ENCODE measurements around the gene TIE1.

TIE1 gene

GRCh38 chr1:43293176-43293575 is 7.6 kb upstream of the TIE1 start:
- no peak for ATAC-seq
- TF ChIP-seq RARB (CRISPR knock-in tag; IDR thresholded peaks at IDR 0.05) (no peak), CSDC2 (CRISPR knock-in tag; IDR thresholded peaks at IDR 0.05) (no peak), TCF4 (CRISPR knock-in tag; IDR thresholded peaks at IDR 0.05; ENCODE audit: borderline replicate concordance) (no peak), PATZ1 (CRISPR knock-in tag; IDR thresholded peaks at IDR 0.05; ENCODE audit: borderline replicate concordance) (no peak), ZNF565 (CRISPR knock-in tag; conservative IDR thresholded peaks at IDR 0.05; ENCODE audit: low read depth) (no peak), ZFP30 (CRISPR knock-in tag; IDR thresholded peaks at IDR 0.05) (no peak), POU6F1 (CRISPR knock-in tag; IDR thresholded peaks at IDR 0.05; ENCODE audit: borderline replicate concordance, low read depth) (no peak), GLIS3 (CRISPR knock-in tag; IDR thresholded peaks at IDR 0.05) (no peak), ISL1 (CRISPR knock-in tag; IDR thresholded peaks at IDR 0.05) (no peak), TSHZ2 (CRISPR knock-in tag; IDR thresholded peaks at IDR 0.05) (no peak)

GRCh38 chr1:43293896-43294760 is 6.7 kb upstream of the TIE1 start:
- no peak for TF ChIP-seq ZC3H10 (CRISPR knock-in tag; IDR thresholded peaks at IDR 0.05)
- TF ChIP-seq TCF4 (CRISPR knock-in tag; IDR thresholded peaks at IDR 0.05; ENCODE audit: borderline replicate concordance): no peak
- TF ChIP-seq TSHZ2 (CRISPR knock-in tag; IDR thresholded peaks at IDR 0.05): no peak
- no peak for TF ChIP-seq GLIS3 (CRISPR knock-in tag; IDR thresholded peaks at IDR 0.05)
- no peak for TF ChIP-seq ESRRG (CRISPR knock-in tag; IDR thresholded peaks at IDR 0.05)
- no peak for TF ChIP-seq ISL1 (CRISPR knock-in tag; IDR thresholded peaks at IDR 0.05)
- peak; percentile 46; the same call in 2 of the 3 replicates for ATAC-seq

- ATAC-seq: no peak
- TF ChIP-seq TOX (CRISPR knock-in tag; IDR thresholded peaks at IDR 0.05; ENCODE audit: borderline replicate concordance): no peak
- TF ChIP-seq PATZ1 (CRISPR knock-in tag; IDR thresholded peaks at IDR 0.05; ENCODE audit: borderline replicate concordance): no peak
Observed at GRCh38 chr1:43294761-43295160, 6.0 kb upstream of the TIE1 start.

- no peak for ATAC-seq
- no peak for TF ChIP-seq CSDC2 (CRISPR knock-in tag; IDR thresholded peaks at IDR 0.05)
- no peak for TF ChIP-seq OSR1 (CRISPR knock-in tag; IDR thresholded peaks at IDR 0.05)
- no peak for TF ChIP-seq TOX (CRISPR knock-in tag; IDR thresholded peaks at IDR 0.05; ENCODE audit: borderline replicate concordance)
- no peak for TF ChIP-seq ZC3H10 (CRISPR knock-in tag; IDR thresholded peaks at IDR 0.05)
- TF ChIP-seq ZNF8 (CRISPR knock-in tag; IDR thresholded peaks at IDR 0.05): no peak
- TF ChIP-seq ZFP3 (CRISPR knock-in tag; IDR thresholded peaks at IDR 0.05): no peak
- no peak for TF ChIP-seq ARNTL (CRISPR knock-in tag; IDR thresholded peaks at IDR 0.05; ENCODE audit: borderline replicate concordance, low read depth)
- TF ChIP-seq CSRNP3 (CRISPR knock-in tag; IDR thresholded peaks at IDR 0.05): no peak
- TF ChIP-seq RARB (CRISPR knock-in tag; IDR thresholded peaks at IDR 0.05): no peak
- no peak for TF ChIP-seq TCF4 (CRISPR knock-in tag; IDR thresholded peaks at IDR 0.05; ENCODE audit: borderline replicate concordance)
Observed at GRCh38 chr1:43296207-43296606, 4.6 kb upstream of the TIE1 start.

Data from SK-N-SH treated with all-trans-retinoic acid at 6 μM for 48 hours (cell line).